GM18502 (cell line): Measurements from ENCODE around the gene RAP1GAP2.
A peak's percentile ranks its signal among the peaks of the same experiment; 100 is the strongest.
"Not testable (repeated sequence)": the region's sequence is repeated elsewhere in the genome, so short reads cannot be mapped to it uniquely, and the experiment has no call there.

Source experiments
- ATAC-seq: cut with Tn5 transposase; IDR thresholded peaks from one replicate; pipeline ENCODE4 v1.9.1; 2021; ENCODE audit warnings: mild to moderate bottlenecking; ENCODE audit not compliant: unreplicated experiment, poor library complexity

Gene RAP1GAP2

GRCh38 chr17:2814049-2814448, 17.8 kb downstream of the RAP1GAP2 start:
- ATAC-seq: no peak

GRCh38 chr17:2814481-2815341, 18.5 kb downstream of the RAP1GAP2 start:
- peak; percentile 69 for ATAC-seq

- ATAC-seq: no peak
These were observed 19.5 kb downstream of the RAP1GAP2 start for GRCh38 chr17:2815781-2816185.

GRCh38 chr17:2816688-2817087, 20.4 kb downstream of the RAP1GAP2 start:
- no peak for ATAC-seq

- not testable (repeated sequence) for ATAC-seq
These were observed 23.1 kb downstream of the RAP1GAP2 start for GRCh38 chr17:2819294-2819693.

GRCh38 chr17:2819921-2820501, 23.8 kb downstream of the RAP1GAP2 start:
- no peak for ATAC-seq

GRCh38 chr17:2821868-2822267, 25.6 kb downstream of the RAP1GAP2 start:
- no peak for ATAC-seq

GRCh38 chr17:2822358-2822757, 26.1 kb downstream of the RAP1GAP2 start:
- no peak for ATAC-seq

GRCh38 chr17:2825253-2825970, 29.2 kb downstream of the RAP1GAP2 start:
- no peak for ATAC-seq

- no peak for ATAC-seq
These were observed 32.3 kb downstream of the RAP1GAP2 start for GRCh38 chr17:2828397-2829038.

- no peak for ATAC-seq
These were observed 34.4 kb downstream of the RAP1GAP2 start for GRCh38 chr17:2830678-2831077.

GRCh38 chr17:2835780-2836179, 39.5 kb downstream of the RAP1GAP2 start:
- ATAC-seq: no peak

GRCh38 chr17:2837147-2837561, 40.9 kb downstream of the RAP1GAP2 start:
- ATAC-seq: no peak

- ATAC-seq: no peak
These were observed 45.4 kb downstream of the RAP1GAP2 start for GRCh38 chr17:2841606-2842005.

GRCh38 chr17:2842464-2842863, 46.2 kb downstream of the RAP1GAP2 start:
- no peak for ATAC-seq

- no peak for ATAC-seq
These were observed 48.2 kb downstream of the RAP1GAP2 start for GRCh38 chr17:2844416-2844815.

- no peak for ATAC-seq
These were observed 51.4 kb downstream of the RAP1GAP2 start for GRCh38 chr17:2847381-2848333.

GRCh38 chr17:2849327-2849670, 53.1 kb downstream of the RAP1GAP2 start:
- no peak for ATAC-seq

GRCh38 chr17:2850991-2851390, 54.8 kb downstream of the RAP1GAP2 start:
- no peak for ATAC-seq

- ATAC-seq: no peak
These were observed 55.4 kb downstream of the RAP1GAP2 start for GRCh38 chr17:2851615-2852014.
